ENCODE data around the gene NAP1L4. TPM values are rescaled to one million over a fixed set of nuclear protein-coding genes. Genes with fewer than 3 reads are reported as not detected.

NAP1L4 gene
- polyA plus RNA-seq, 1 of the 3 experiments (the other 2 are of a cell fraction), result 104 TPM

GRCh38 chr11:2943711-2944118 lies 48.4 kb downstream of the NAP1L4 start:
- 0 out of 2 replicates have a peak, but pooled peaks cover 2% of the 10 kb centered on the region for H3K9me3 ChIP-seq
- no peaks in the 10 kb centered on the region for H3K9me2 ChIP-seq
- POLR2A ChIA-PET, result no interaction called here
- no peak overlapping the region for H2AFZ ChIP-seq (ENCODE audit: low read depth)
- H3K4me2 ChIP-seq, result no peak overlapping the region
- no peak overlapping the region for H3K9ac ChIP-seq
- peaks cover 12 to 38% of the 10 kb centered on the region in 2 experiments for H3K4me1 ChIP-seq (ENCODE audit: control insufficient read depth in 1 of 2, insufficient read depth in 2 of 2, low read depth in 1 of 2, low read length in 1 of 2)
- peak; percentile 16 for DNase-seq
- no peaks in the 10 kb centered on the region for H3K27me3 ChIP-seq (ENCODE audit: insufficient read depth)
- no peak overlapping the region for H3K4me3 ChIP-seq (ENCODE audit: low read depth in 2 of 2, low read length in 1 of 2)
- H3K79me2 ChIP-seq (ENCODE audit: insufficient read depth), result peaks cover 17% of the 10 kb centered on the region; the same call in 1 of the 2 replicates
- H3F3A ChIP-seq (replicated peaks; ENCODE audit: insufficient read depth), result peaks cover 19% of the 10 kb centered on the region
- CTCF ChIA-PET, result interaction anchor here (1.1 kb wide), 1 partner anchor 78 kb away, joined by 3 read pairs; no protein-coding TSS in a partner anchor
- peaks cover 6% of the 10 kb centered on the region; the same call in 1 of the 2 replicates for H4K20me1 ChIP-seq (ENCODE audit: insufficient read depth)
- no peak overlapping the region for H3K27ac ChIP-seq (ENCODE audit: low read depth in 2 of 2, low read length in 1 of 2)
- TF ChIP-seq SMC3 (IDR thresholded peaks at IDR 0.05; ENCODE audit: low read depth, low read length) (no peak), TEAD4 (IDR thresholded peaks at IDR 0.05; ENCODE audit: borderline replicate concordance, insufficient read depth) (no peak), RCOR1 (IDR thresholded peaks at IDR 0.05; ENCODE audit: low read length) (no peak), TCF12 (IDR thresholded peaks at IDR 0.05) (no peak), YY1 (IDR thresholded peaks at IDR 0.05; ENCODE audit: low read depth) (no peak), EZH2phosphoT487 (IDR thresholded peaks at IDR 0.05; ENCODE audit: borderline replicate concordance, low read depth) (no peak), IRF3 (IDR thresholded peaks at IDR 0.05; ENCODE audit: low read depth, low read length) (no peak), MAX (IDR thresholded peaks at IDR 0.05; ENCODE audit: low read depth) (no peak), PBX3 (IDR thresholded peaks at IDR 0.05) (no peak)
- no CpG with 5 or more reads among the region's 12 CpGs for WGBS (ENCODE audit: low lambda C conversion rate)
- peaks cover 25 to 44% of the 10 kb centered on the region in 2 experiments for H3K36me3 ChIP-seq (replicated peaks in 1 of 2; ENCODE audit: control insufficient read depth in 1 of 2, insufficient read depth in 2 of 2, low read length in 1 of 2)

- Histone ChIP-seq H3K79me2 (ENCODE audit: insufficient read depth) (peaks cover 13% of the 10 kb centered on the region; the same call in 1 of the 2 replicates), H3K27me3 (ENCODE audit: insufficient read depth) (no peaks in the 10 kb centered on the region), H3F3A (replicated peaks; ENCODE audit: insufficient read depth) (peaks cover 24% of the 10 kb centered on the region), H3K36me3 (replicated peaks in 1 of 2; ENCODE audit: control insufficient read depth in 1 of 2, insufficient read depth in 2 of 2, low read length in 1 of 2) (peaks cover 19 to 38% of the 10 kb centered on the region in 2 experiments), H4K20me1 (ENCODE audit: insufficient read depth) (peaks cover 6% of the 10 kb centered on the region; the same call in 1 of the 2 replicates), H3K9me2 (no peaks in the 10 kb centered on the region), H3K4me3 (ENCODE audit: low read depth in 2 of 2, low read length in 1 of 2) (no peak overlapping the region), H3K4me1 (ENCODE audit: control insufficient read depth in 1 of 2, insufficient read depth in 2 of 2, low read depth in 1 of 2, low read length in 1 of 2) (peaks cover 12 to 38% of the 10 kb centered on the region in 2 experiments), H3K27ac (ENCODE audit: low read depth in 2 of 2, low read length in 1 of 2) (no peak overlapping the region), H3K4me2 (no peak overlapping the region), H3K9me3 (0 out of 2 replicates have a peak, but pooled peaks cover 6% of the 10 kb centered on the region), H2AFZ (ENCODE audit: low read depth) (no peak overlapping the region), H3K9ac (no peak overlapping the region)
- peak; percentile 33 for DNase-seq
- ChIA-PET POLR2A (no interaction called here), CTCF (interaction anchor here (1.1 to 4.2 kb wide), 3 partner anchors 14 to 78 kb away, joined by 3 to 27 read pairs (median 6); partner anchors contain the start of gene PHLDA2)
- TF ChIP-seq MEF2A (IDR thresholded peaks at IDR 0.05; ENCODE audit: borderline replicate concordance, low read depth) (no peak), USF2 (IDR thresholded peaks at IDR 0.05; ENCODE audit: borderline replicate concordance, low read depth, low read length) (no peak), TAF1 (IDR thresholded peaks at IDR 0.05; ENCODE audit: borderline replicate concordance, low read depth, low read length) (no peak), ELF1 (IDR thresholded peaks at IDR 0.05) (no peak), JUND (IDR thresholded peaks at IDR 0.05) (no peak), TEAD4 (IDR thresholded peaks at IDR 0.05; ENCODE audit: borderline replicate concordance, insufficient read depth) (no peak), REST (IDR thresholded peaks at IDR 0.05; ENCODE audit: low read depth, low read length) (no peak), RFX5 (IDR thresholded peaks at IDR 0.05; ENCODE audit: low read length) (no peak), POLR2AphosphoS5 (IDR thresholded peaks at IDR 0.05; ENCODE audit: low read depth, low read length) (no peak), RAD21 (IDR thresholded peaks at IDR 0.05; ENCODE audit: low read length) (no peak), MAX (IDR thresholded peaks at IDR 0.05; ENCODE audit: low read depth) (no peak), TCF12 (IDR thresholded peaks at IDR 0.05) (no peak), RCOR1 (IDR thresholded peaks at IDR 0.05; ENCODE audit: low read length) (no peak)
- WGBS (ENCODE audit: low lambda C conversion rate), result 97% methylated on average over 8 of the region's 15 CpGs
Measured at GRCh38 chr11:2942872-2943710, 49.0 kb downstream of the NAP1L4 start.

All from SK-N-SH (cell line).